Subcutaneous adipose tissue (tissue), 4 donors: ENCODE results near the gene SYTL3. TPM values are rescaled to one million over a fixed set of nuclear protein-coding genes. Genes with fewer than 3 reads are reported as not detected.

Experiments
- CTCF ChIP-seq: fragments of 450-650 bp; IDR thresholded peaks from one replicate; pipeline ENCODE4 v1.5.1; 2016; ENCODE audit warnings: low read depth, mild to moderate bottlenecking, control low read depth, antibody characterized with exemption, moderate library complexity
- total RNA-seq, 4 donors: library from RNA; depleted of rRNA; stranded (reverse); fragments of >200 nt; gene quantifications; one replicate each; pipeline ENCODE4 v1.1.0, GENCODE V29; 2016

SYTL3 gene
- total RNA-seq, 4 donors from 2014 or later, result 1.3 to 18.2 (median 6.3) TPM

- TF ChIP-seq CTCF, result no peak
These were observed 48.0 kb downstream of the SYTL3 start for GRCh38 chr6:158697811-158698210.

GRCh38 chr6:158698931-158699330, 49.1 kb downstream of the SYTL3 start:
- no peak for TF ChIP-seq CTCF

- no peak for TF ChIP-seq CTCF
These were observed 53.4 kb downstream of the SYTL3 start for GRCh38 chr6:158703111-158703836.

GRCh38 chr6:158703837-158704822, 54.3 kb downstream of the SYTL3 start:
- TF ChIP-seq CTCF, result no peak

GRCh38 chr6:158705386-158706126, 55.7 kb downstream of the SYTL3 start:
- no peak for TF ChIP-seq CTCF

GRCh38 chr6:158706369-158706982, 56.6 kb downstream of the SYTL3 start:
- TF ChIP-seq CTCF, result no peak
